Neural progenitor cell (in vitro differentiated cells): Measurements from ENCODE around the gene RRP1. TPM values are rescaled to one million over a fixed set of nuclear protein-coding genes. Genes with fewer than 3 reads are reported as not detected.

Source experiments
- DNase-seq: peaks from one replicate; pipeline ENCODE4 v3.0.0-alpha.2; 2016; ENCODE audit warnings: low spot score
- H2AFZ ChIP-seq: fragments of 200-600 bp; sonication (generic); replicated peaks from 2 replicates; pipeline ENCODE4 v1.6.1; 2016; ENCODE audit warnings: antibody characterized with exemption
- H3F3A ChIP-seq: fragments of 200-600 bp; sonication (generic); 2 replicates; pipeline ENCODE4 v1.6.1; 2016; ENCODE audit warnings: antibody characterized with exemption, low read depth
- H3K27ac ChIP-seq: fragments of 200-600 bp; sonication (generic); 2 replicates; pipeline ENCODE4 v1.5.1; 2016; ENCODE audit warnings: mild to moderate bottlenecking
- H3K27me3 ChIP-seq: fragments of 200-600 bp; sonication (generic); 2 replicates; pipeline ENCODE4 v1.6.1; 2016; ENCODE audit warnings: mild to moderate bottlenecking, moderate library complexity
- H3K36me3 ChIP-seq: fragments of 200-600 bp; sonication (generic); 2 replicates; pipeline ENCODE4 v1.5.1; 2016
- H3K4me1 ChIP-seq: fragments of 200-600 bp; sonication (generic); 2 replicates; pipeline ENCODE4 v1.6.1; 2016; ENCODE audit warnings: mixed run types
- H3K4me2 ChIP-seq: fragments of 200-600 bp; sonication (generic); 2 replicates; pipeline ENCODE4 v1.6.1; 2016
- H3K4me3 ChIP-seq: fragments of 200-600 bp; sonication (generic); 2 replicates; pipeline ENCODE4 v1.5.1; 2016
- H3K79me2 ChIP-seq: fragments of 200-600 bp; sonication (generic); 2 replicates; pipeline ENCODE4 v1.6.1; 2016; ENCODE audit warnings: low read depth
- H3K9ac ChIP-seq: fragments of 200-600 bp; sonication (generic); 2 replicates; pipeline ENCODE4 v1.6.1; 2016
- H3K9me3 ChIP-seq: fragments of 200-600 bp; sonication (generic); 2 replicates; pipeline ENCODE4 v1.5.1; 2016; ENCODE audit warnings: low read depth
- H4K20me1 ChIP-seq: fragments of 200-600 bp; sonication (generic); 2 replicates; pipeline ENCODE4 v1.6.1; 2016; ENCODE audit warnings: low read depth
- H3K27ac Mint-ChIP-seq: 3 replicates; pipeline ENCODE4 v1.8.0; 2021; ENCODE audit warnings: mixed read lengths
- H3K27me3 Mint-ChIP-seq: 2 replicates; pipeline ENCODE4 v1.8.0; 2022; ENCODE audit warnings: low read depth, mild to moderate bottlenecking, inconsistent platforms, moderate library complexity, mixed read lengths; ENCODE audit not compliant: insufficient read depth
- H3K36me3 Mint-ChIP-seq: 3 replicates; pipeline ENCODE4 v1.8.0; 2021; ENCODE audit warnings: mixed read lengths
- H3K4me1 Mint-ChIP-seq: 3 replicates; pipeline ENCODE4 v1.8.0; 2021; ENCODE audit warnings: mixed read lengths
- H3K4me3 Mint-ChIP-seq: 3 replicates; pipeline ENCODE4 v1.8.0; 2021; ENCODE audit warnings: mild to moderate bottlenecking, moderate library complexity, mixed read lengths
- H3K9me3 Mint-ChIP-seq: 3 replicates; pipeline ENCODE4 v1.8.0; 2020; ENCODE audit warnings: mixed read lengths
- CTCF ChIP-seq: fragments of 200-600 bp; sonication (generic); IDR thresholded peaks from 2 replicates; pipeline ENCODE4 v1.5.1; 2017; ENCODE audit warnings: antibody characterized with exemption, mild to moderate bottlenecking
- EZH2 ChIP-seq: fragments of 200-600 bp; sonication (generic); IDR thresholded peaks from 2 replicates; pipeline ENCODE4 v1.6.1; 2017; ENCODE audit warnings: antibody characterized with exemption, mild to moderate bottlenecking, moderate library complexity
- EZH2phosphoT487 ChIP-seq: fragments of 200-600 bp; sonication (generic); IDR thresholded peaks from 2 replicates; pipeline ENCODE4 v1.6.1; 2017; ENCODE audit warnings: antibody characterized with exemption
- total RNA-seq: library from RNA; depleted of rRNA; stranded (reverse); fragments of >200 nt; gene quantifications from 2 replicates; pipeline ENCODE4 v1.2.3, GENCODE V29; 2015; ENCODE audit warnings: low replicate concordance

The RRP1 gene
- total RNA-seq, 1 donor from 2014 or later = 18.4 TPM

GRCh38 chr21:43800566-43800965 is 11.2 kb downstream of the RRP1 start:
- Histone ChIP-seq H3K79me2 (no peaks in the 10 kb centered on the region), H3K27ac (no peak overlapping the region), H3K9me3 (no peaks in the 10 kb centered on the region), H3K9ac (no peak overlapping the region), H3K4me2 (no peak overlapping the region), H2AFZ (no peak overlapping the region), H3K4me1 (no peaks in the 10 kb centered on the region), H3K4me3 (no peak overlapping the region), H3K27me3 (no peaks in the 10 kb centered on the region), H4K20me1 (no peaks in the 10 kb centered on the region), H3F3A (no peaks in the 10 kb centered on the region), H3K36me3 (no peaks in the 10 kb centered on the region)
- Mint-ChIP-seq H3K36me3 (peaks cover 30% of the 10 kb centered on the region), H3K27ac (no peak overlapping the region), H3K9me3 (no peaks in the 10 kb centered on the region), H3K4me1 (no peaks in the 10 kb centered on the region), H3K27me3 (peaks cover 3% of the 10 kb centered on the region), H3K4me3 (no peak overlapping the region)
- DNase-seq = no peak
- TF ChIP-seq EZH2 = no peak
- no peak for TF ChIP-seq CTCF
- TF ChIP-seq EZH2phosphoT487 = no peak

GRCh38 chr21:43801006-43801783 is 11.8 kb downstream of the RRP1 start:
- Mint-ChIP-seq H3K36me3 (peaks cover 28% of the 10 kb centered on the region), H3K9me3 (no peaks in the 10 kb centered on the region), H3K27ac (no peak overlapping the region), H3K4me1 (no peaks in the 10 kb centered on the region), H3K4me3 (no peak overlapping the region), H3K27me3 (peaks cover 3% of the 10 kb centered on the region)
- no peaks in the 10 kb centered on the region for H3K9me3 ChIP-seq
- no peaks in the 10 kb centered on the region for H3K36me3 ChIP-seq
- H2AFZ ChIP-seq = no peak overlapping the region
- H3F3A ChIP-seq = no peaks in the 10 kb centered on the region
- no peaks in the 10 kb centered on the region for H4K20me1 ChIP-seq
- H3K4me3 ChIP-seq = no peak overlapping the region
- no peak for DNase-seq
- no peaks in the 10 kb centered on the region for H3K79me2 ChIP-seq
- H3K9ac ChIP-seq = no peak overlapping the region
- TF ChIP-seq EZH2phosphoT487 = no peak
- TF ChIP-seq EZH2 = no peak
- TF ChIP-seq CTCF = no peak
- H3K4me2 ChIP-seq = no peak overlapping the region
- H3K27me3 ChIP-seq = no peaks in the 10 kb centered on the region
- H3K27ac ChIP-seq = no peak overlapping the region
- H3K4me1 ChIP-seq = no peaks in the 10 kb centered on the region

- H3K4me1 Mint-ChIP-seq = no peaks in the 10 kb centered on the region
- H3K4me3 Mint-ChIP-seq = no peak overlapping the region
- H3K36me3 Mint-ChIP-seq = peaks cover 20% of the 10 kb centered on the region
- H3K27ac ChIP-seq = no peak overlapping the region
- H3K4me3 ChIP-seq = no peak overlapping the region
- H3K9me3 ChIP-seq = no peaks in the 10 kb centered on the region
- H3K9me3 Mint-ChIP-seq = no peaks in the 10 kb centered on the region
- H3K27me3 ChIP-seq = no peaks in the 10 kb centered on the region
- H2AFZ ChIP-seq = no peak overlapping the region
- no peaks in the 10 kb centered on the region for H4K20me1 ChIP-seq
- no peak for TF ChIP-seq EZH2phosphoT487
- no peak for TF ChIP-seq CTCF
- no peak for TF ChIP-seq EZH2
- no peak overlapping the region for H3K9ac ChIP-seq
- no peaks in the 10 kb centered on the region for H3F3A ChIP-seq
- no peak overlapping the region for H3K4me2 ChIP-seq
- no peaks in the 10 kb centered on the region for H3K79me2 ChIP-seq
- H3K27me3 Mint-ChIP-seq = peaks cover 2% of the 10 kb centered on the region
- H3K27ac Mint-ChIP-seq = no peak overlapping the region
- no peaks in the 10 kb centered on the region for H3K4me1 ChIP-seq
- DNase-seq = no peak
- no peaks in the 10 kb centered on the region for H3K36me3 ChIP-seq
These were observed 13.4 kb downstream of the RRP1 start for GRCh38 chr21:43802713-43803313.
